NCI-H82 treated with DMSO at 0.1 percent for 48 hours (cell line): ENCODE results near the gene UGT1A6.

Experiments used
- DNase-seq: peaks from one replicate; lab custom pipeline; 2025; ENCODE audit not compliant: unreplicated experiment; lab: John Stamatoyannopoulos, UW

The UGT1A6 gene

DNA sequence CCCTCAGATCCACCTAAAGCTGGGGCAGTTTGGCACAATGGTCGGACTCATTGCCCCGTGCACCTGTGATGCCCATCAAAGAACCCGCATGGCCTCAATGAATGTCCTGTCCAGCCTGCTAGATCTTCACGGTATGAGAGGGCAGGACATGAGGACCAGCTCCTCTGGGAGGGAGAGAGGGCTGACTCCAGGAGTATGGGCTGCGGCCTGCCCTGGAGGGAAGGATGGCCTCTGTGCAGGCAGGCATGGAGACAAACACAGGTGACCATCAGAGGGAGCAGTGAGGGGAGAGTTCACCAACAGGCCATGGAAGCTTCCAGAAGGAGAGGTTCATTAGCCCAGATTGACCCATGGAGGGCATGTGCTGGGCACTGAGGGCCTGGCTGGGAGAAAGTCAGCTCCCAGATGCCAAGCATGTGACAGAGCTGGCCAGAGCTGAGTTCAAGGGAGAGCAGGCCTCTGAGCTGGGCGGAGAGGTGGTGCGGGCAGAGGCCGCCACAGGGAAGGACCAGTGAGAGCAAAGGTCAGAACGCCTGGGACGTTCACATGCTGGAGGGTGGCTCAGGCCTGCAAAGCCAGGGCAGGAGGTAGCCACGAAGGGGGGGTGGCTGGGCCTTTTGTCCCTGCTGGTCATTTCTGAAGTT is 125.4 kb downstream of the UGT1A6 start:
- DNase-seq: no peak

DNA sequence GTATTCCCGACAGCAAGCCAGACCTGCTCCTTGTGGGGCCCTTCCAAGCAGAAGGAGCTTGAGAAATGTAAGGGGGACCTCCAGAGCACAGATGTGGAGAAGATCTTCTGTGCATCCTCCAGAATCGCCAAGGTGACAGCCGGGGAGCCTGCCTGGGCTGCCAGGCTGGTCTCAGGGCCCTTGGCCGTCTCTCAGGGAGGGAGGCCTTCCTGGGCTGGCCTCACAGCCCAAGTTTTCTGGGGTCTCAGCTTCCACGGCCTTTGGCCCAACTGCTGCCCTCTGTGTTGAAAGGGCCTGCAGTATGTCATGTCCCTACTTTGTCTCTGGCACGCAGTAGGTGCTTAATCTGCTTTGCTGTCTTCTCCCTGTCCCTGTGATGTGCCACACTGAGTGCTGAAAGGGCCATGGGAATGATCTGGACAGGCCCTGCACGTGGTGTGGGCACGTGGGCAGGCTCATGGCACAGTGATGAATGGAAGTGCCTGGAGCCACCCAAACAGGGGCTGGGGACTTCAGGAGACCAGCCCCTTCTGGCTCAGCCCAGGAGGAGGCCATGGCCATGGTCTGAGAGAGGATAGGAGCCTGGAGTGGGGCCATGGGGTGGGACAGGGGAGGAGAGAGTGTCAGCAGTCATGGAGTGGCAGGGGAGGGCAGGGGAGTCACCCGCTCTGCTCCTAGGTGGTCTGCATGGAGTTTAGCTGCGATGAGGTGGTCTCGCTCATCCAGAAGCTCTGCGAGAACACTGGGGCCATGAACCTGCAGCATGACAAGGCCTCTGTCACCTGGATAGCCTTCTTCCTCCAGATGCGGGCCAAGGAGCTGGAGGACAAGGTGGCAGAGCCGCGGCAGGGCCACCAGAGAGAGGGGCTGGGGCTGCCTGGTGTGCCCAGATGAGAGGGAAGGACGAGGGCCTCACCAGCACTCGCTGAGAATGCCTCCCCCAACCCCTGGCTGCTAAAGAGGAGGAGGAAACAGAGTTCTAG is 126.2 kb downstream of the UGT1A6 start:
- DNase-seq: no peak

DNA sequence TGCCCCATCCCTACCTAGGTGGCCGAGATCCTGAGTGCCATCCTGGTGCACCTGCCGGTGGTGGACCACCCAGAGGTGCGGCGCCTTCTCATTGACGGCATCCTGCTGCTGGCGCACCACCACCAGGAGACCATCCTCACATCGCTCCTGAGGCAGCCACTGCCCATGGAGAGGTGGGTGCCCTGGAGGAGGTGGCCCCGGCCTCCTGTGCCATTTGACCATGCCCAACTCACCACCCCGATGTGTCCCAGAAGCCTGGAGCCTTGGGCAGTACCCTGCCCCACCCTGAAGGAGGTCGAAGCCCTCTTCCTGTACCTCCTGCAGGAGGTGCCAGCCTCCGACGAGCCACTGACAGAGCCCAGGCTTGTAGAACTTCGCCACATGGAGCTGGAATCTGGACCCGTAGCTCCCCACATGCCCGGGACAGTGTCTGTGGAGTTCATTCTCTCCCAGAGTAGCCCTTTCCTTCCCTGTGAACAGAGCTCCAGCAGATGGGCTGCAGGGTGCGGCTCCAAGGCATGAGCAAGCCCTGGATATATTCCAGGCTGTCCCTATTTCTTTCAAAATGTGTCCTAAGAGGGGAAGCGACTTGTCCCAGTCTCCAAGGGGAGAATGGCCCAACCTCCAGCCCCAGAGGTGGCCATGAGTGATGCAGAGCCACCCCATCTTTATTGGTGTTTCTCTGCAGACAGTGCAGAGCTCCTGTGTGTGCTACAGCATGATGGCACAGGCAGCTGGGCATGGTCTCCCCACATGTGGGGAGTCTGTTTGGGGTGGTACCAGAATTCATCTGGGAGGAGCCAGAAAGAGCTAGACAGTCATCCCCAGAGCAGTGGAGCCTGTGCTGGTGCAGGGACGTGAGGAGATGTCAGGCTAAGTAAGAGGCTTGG is 127.4 kb downstream of the UGT1A6 start:
- DNase-seq: no peak

DNA sequence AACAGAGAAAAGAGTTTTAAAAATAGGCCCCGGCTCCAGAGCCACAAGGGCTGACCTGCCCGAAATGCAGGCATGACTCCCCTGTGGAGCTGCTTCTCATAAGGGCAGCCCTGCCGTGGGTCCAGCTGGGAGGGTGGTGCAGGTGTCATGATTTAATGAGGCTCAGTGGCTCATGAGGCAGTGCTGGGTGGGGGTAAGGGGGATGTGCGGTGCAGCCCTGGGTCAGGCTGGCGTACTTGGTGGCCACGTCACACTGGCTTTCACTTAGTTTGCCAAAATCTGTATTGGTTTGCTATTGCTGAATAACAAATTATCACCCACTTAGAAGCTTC is 128.1 kb downstream of the UGT1A6 start:
- DNase-seq: no peak

DNA sequence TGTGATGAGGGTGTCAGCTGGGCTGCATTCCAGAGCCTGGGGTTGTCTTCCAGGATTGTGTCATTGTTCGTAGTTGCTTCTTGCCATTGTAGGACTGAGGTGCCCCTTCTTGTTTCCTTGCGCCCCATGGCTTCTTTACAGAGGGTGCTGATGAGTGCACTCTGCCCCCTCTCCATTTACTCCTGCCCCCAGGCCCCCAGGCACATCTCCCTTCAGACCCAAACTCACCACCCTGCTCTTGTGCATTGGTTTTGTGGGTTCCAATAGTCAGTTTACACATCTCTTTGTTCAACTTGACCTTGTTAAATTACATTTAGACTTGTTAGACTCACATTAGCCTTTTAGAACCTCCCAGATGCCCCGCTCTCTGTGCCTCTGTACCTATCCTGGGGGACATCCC is 128.5 kb downstream of the UGT1A6 start:
- DNase-seq: no peak

DNA sequence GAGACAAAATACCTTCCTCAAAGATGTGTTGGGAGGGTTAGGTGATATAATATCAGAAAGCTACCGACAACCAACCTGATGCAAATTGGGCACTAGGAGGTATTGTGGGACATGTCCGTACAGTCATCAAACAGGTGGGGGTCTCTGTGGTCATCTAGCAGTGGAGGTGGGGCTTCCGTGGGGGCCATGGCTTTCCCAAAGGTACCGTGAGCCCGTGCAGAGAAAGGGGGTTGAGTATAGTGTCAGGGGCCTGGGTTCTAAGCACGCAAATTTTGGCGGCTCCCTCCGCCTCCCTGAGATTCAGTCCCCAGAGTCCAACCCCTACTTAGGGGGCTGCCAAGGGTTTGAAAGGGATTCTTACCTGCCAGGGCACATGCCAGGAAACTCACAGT is 129.0 kb downstream of the UGT1A6 start:
- DNase-seq: no peak

DNA sequence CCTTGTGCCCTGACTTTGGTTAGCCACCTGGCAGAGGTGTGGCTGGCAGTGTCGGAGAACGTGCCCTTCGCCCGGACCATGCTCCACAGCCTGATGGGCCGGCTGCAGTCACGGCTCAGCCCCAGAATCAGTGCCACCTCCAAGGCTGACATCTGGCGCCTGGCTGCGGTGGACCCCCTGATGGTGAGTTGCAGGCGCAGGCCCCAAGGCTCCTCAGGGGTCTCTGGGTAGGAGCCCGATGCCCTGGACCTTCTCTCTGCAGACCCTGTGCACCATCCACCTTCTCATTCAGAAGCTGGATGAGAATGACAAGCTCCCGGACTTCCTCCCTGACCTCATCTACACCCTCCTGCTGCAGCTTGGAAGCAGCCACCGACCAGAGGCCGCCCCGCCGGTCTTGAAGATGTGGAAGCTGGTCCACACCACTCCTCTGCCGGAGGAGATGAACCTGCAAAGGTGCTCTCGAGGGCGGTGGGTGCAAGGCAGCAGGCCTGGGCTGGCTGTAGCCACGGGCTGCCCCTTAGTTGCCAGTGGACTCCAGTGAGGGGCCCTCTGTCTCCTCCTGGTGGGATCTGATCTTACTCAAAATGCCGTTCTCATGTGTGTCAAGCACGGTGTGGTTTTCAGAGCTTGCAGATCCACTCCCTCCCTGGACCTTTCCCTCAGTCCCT is 129.5 kb downstream of the UGT1A6 start:
- no peak for DNase-seq
